GM06990 (cell line): ENCODE data around the gene FKBP7.
"Not testable (repeated sequence)": the region's sequence is repeated elsewhere in the genome, so short reads cannot be mapped to it uniquely, and the experiment has no call there.

Source experiments
- DNase-seq: peaks from one replicate; pipeline ENCODE4 v3.0.0-alpha.2; 2011; ENCODE audit not compliant: insufficient read length; ENCODE audit errors: extremely low read depth
- H3K27me3 ChIP-seq: replicated peaks from 2 replicates; pipeline ENCODE4 v1.6.0; 2011; ENCODE audit warnings: low read length; ENCODE audit not compliant: control insufficient read depth, insufficient read depth
- H3K36me3 ChIP-seq: 2 replicates; pipeline ENCODE4 v1.5.1; 2011; ENCODE audit warnings: low read length; ENCODE audit not compliant: control insufficient read depth, insufficient read depth
- H3K4me3 ChIP-seq: replicated peaks from 2 replicates; pipeline ENCODE4 v1.5.1; 2011; ENCODE audit warnings: low read depth, mild to moderate bottlenecking, control low read depth, low read length
- CTCF ChIP-seq: IDR thresholded peaks from 2 replicates; pipeline ENCODE4 v1.5.1; 2011; ENCODE audit warnings: low read length, control low read depth, mild to moderate bottlenecking, inconsistent platforms; ENCODE audit not compliant: insufficient read depth, poor library complexity, severe bottlenecking

The FKBP7 gene

GRCh38 chr2:178478130-178478438 is 316 bp downstream of the FKBP7 start:
- no peaks in the 10 kb centered on the region for H3K27me3 ChIP-seq
- peak overlapping the region; percentile 76 for H3K4me3 ChIP-seq
- TF ChIP-seq CTCF: no peak
- no peak for DNase-seq
- H3K36me3 ChIP-seq: no peaks in the 10 kb centered on the region

- peak overlapping the region; percentile 76 for H3K4me3 ChIP-seq
- H3K36me3 ChIP-seq: no peaks in the 10 kb centered on the region
- no peak for TF ChIP-seq CTCF
- no peaks in the 10 kb centered on the region for H3K27me3 ChIP-seq
- DNase-seq: no peak
Measured at GRCh38 chr2:178477443-178478129, 814 bp downstream of the FKBP7 start.

GRCh38 chr2:178476477-178476876 is 1.9 kb downstream of the FKBP7 start:
- Histone ChIP-seq H3K27me3 (no peaks in the 10 kb centered on the region), H3K36me3 (no peaks in the 10 kb centered on the region), H3K4me3 (no peak overlapping the region)
- no peak for DNase-seq
- TF ChIP-seq CTCF: no peak

GRCh38 chr2:178474560-178474959 is 3.8 kb downstream of the FKBP7 start:
- Histone ChIP-seq H3K36me3 (no peaks in the 10 kb centered on the region), H3K27me3 (no peaks in the 10 kb centered on the region), H3K4me3 (no peak overlapping the region)
- TF ChIP-seq CTCF: no peak
- no peak for DNase-seq

- Histone ChIP-seq H3K27me3 (no peaks in the 10 kb centered on the region), H3K36me3 (no peaks in the 10 kb centered on the region), H3K4me3 (no peak overlapping the region)
- no peak for DNase-seq
- no peak for TF ChIP-seq CTCF
Measured at GRCh38 chr2:178473931-178474330, 4.5 kb downstream of the FKBP7 start.

- H3K27me3 ChIP-seq: no peaks in the 10 kb centered on the region
- H3K36me3 ChIP-seq: no peaks in the 10 kb centered on the region; the same call in 1 of the 2 replicates
- TF ChIP-seq CTCF: no peak
- no peak overlapping the region for H3K4me3 ChIP-seq
- DNase-seq: no peak
Measured at GRCh38 chr2:178473373-178473772, 5.0 kb downstream of the FKBP7 start.

- not testable (repeated sequence) for H3K36me3 ChIP-seq, H3K27me3 ChIP-seq, H3K4me3 ChIP-seq, DNase-seq
Measured at GRCh38 chr2:178471313-178471712, 7.1 kb downstream of the FKBP7 start.
